ENCODE results near the gene NR6A1.

Gene NR6A1

DNA sequence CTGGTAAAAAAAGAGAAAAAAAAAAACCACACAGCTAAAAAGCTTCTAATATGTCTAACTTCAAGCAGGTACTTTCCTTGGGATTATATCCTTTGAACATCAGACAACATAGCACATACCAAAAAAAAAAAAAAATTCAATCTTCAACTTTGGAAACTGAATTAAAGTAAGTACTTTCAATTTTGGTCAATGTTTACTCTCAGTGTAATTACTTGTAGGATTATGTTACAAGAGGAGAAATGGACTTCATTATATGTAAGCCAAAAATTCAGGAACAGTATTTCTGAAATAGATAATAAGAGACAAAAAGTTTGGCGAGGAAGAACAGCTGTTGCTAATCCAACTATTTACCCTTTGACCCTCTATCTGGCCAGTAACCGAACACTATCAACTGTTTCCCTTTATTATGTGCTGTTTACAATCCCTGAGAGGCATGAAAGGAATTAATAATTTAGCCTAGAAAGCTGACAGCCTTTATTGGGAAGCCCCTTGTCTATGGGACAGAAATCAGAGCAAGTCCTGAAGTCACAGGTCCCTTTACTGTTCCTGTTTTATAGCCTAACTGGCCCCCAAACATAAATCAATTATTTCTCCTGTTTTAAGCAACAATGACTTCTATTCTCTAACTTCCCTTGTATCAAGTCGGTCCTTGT is 46.6 kb downstream of the NR6A1 start:
- DNase-seq (ENCODE audit: low read depth in 2 of 2), result no peak

DNA sequence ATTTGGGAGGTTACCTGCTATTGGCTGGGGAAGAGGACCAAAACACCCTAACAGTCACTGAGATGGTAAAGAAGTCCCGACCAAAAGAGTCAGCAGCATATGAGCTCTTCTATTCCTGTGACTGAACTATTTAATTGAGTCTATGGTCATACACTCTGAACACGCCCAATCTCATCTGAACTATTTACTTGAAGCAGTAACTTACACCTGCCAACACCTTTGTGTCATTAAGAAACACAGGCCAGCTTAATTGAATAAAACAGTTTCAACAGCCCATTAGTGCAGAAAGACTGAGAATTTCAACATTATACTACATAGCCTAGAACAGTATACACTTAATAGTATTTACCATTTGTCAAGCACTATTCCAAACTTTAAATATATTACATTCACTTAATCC is 47.8 kb downstream of the NR6A1 start:
- DNase-seq (ENCODE audit: low read depth in 2 of 2), result no peak

DNA sequence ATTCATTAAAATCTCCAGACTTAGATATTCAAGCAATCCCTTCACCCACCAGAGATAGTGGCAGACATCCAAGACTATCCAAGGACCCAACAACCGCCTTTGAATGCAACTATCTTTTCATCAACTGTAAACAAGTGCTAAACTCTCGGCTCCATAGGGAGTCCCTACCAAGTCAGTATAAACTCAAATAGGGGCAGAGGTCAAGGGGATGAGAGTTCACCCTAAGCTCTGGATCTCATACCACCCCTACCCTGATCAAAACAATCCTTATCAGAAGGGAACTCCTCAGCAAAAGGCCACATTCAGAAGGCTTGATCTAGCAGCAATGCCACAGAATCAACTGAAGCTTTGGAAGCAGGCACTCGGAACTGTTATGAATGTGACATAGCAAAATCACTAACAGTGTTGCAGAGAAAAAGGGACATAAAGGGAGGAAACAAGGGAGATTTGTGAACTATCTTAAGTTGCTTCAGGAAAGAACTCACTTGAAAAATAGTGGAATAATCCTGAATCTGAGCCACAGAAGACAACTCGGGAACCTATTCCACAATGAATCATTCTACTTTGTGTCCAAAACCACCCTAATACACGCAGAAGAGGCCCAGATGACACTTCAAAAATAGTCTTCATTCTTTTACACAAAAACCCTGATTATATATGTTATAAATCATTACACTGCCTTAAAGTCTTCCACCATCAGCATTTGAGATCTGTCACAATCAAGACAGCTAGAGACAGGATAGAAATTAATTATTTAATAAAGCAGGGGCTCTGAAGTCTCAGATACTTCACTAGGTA is 49.8 kb downstream of the NR6A1 start:
- DNase-seq (ENCODE audit: low read depth in 2 of 2), result no peak

DNA sequence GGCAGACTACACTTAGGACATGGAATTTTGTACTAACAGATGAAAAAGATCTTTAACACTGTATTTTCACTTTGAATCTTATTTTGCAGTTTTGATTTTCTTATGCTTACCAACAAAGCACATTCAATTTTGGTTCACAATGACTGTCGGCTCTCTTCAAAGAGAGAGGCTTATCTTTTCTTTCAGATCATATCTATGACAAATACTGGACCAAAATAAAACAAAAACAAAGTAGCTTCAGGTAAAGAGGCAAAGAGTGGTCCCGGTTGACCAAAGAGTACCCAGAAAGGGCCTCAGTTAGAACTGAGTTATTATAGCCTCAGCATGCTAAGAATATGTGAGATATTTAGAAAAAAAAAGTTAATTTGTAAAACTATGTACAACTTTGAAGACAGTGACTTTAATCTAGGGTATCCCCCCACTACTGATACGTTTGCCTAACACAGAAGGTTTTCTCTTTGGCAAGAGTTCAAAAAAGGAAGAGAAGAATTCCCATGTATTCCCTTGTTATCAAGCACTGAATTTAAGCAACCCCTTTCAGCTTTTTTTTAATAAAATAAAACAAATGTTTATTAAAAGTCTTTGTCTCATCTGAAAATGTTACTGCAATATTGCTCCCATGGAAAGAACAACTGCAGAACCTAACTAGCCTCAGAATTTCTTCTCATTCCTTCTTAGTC is 50.5 kb downstream of the NR6A1 start:
- no peak for DNase-seq (ENCODE audit: low read depth in 2 of 2)

DNA sequence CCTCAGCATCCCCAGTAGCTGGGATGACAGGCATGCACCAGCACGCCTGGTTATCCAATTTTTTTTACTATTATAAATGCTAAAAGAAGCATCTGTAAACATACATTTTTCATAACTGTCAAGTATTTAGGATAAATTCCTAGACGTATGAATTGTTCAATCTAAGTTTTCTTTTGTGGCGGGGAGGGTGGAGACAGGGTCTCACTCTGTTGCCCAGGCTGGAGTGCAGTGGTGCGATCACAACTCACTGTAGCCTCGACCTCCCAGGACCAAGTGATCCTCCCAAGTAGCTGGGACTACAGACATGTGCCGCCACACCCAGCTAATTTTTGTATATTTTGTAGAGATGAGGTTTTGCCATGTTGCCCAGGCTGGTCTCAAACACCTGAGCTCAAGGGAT is 52.2 kb downstream of the NR6A1 start:
- DNase-seq (ENCODE audit: low read depth in 2 of 2), result no peak

DNA sequence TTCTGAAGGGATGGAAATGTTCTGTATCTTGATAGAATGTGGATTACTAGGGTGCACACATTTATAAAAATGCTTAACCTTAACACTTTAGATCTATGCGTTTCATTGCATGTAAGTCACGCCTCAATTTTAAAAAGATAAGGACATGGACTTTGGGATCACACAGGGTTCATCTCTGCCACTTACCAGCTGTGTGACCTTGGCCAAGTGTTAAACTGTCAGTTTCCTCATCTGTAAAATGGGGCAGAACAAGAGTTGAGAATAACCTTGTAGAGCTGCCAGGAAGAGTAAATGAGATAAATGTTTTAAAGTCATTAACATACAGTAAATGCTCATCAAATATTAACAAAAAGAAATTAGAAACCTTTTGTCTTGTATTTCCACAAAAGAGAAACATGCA is 53.5 kb downstream of the NR6A1 start:
- DNase-seq (ENCODE audit: low read depth in 2 of 2), result no peak

DNA sequence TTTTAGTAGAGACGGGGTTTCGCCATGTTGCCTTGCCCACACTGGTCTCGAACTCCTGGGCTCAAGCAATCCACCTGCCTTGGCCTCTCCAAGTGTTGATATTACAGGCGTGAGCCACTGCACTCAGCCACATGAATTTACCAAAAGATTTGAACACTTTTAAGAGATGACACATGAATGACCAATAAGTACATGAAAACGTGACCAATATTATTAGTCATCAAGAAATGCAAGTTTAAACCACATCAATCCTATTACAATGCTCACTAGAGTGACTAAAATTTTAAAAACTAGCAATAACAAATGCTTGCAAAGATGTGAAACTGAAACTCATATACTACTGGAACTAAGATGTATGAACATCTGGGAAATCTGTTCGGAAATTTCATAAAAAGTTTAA is 54.3 kb downstream of the NR6A1 start:
- no peak for DNase-seq (ENCODE audit: low read depth in 2 of 2)

DNA sequence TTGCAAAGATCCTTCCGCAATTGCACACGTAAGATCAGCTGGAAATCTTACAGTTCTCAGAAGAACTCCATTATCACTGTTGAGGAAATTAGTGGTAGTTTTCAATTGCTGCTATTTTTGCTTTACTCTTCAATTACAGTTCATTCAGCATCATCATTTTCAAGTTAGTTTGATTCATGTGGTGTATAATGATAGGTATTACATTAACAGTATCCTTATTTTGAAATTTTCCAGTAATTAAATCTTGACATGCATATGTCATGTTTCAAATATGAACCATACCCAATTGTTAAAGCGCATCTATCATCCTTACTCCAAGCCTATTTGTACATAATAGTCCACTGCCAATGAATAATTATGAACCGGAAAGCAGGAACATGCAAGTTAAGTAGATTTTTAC is 60.3 kb downstream of the NR6A1 start:
- no peak for DNase-seq (ENCODE audit: low read depth in 2 of 2)

DNA sequence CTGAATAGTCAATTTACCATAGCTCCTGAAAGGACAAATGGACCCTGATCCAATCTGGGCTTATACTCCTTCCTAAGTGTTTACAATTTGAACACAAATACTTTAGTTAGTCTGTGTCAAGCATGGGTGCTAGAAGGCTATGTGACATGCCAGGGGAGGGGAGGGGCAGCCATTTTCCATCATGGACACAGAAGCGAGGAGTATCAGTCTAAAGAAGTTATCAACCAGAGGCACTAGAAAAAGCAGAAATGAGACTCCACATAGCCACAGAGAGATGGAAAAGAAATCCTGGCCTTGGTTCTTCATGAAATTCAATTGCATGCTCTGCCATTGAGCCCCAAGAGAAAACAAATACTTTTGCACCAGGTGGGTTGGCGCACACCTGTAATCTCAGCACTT is 61.8 kb downstream of the NR6A1 start:
- no peak for DNase-seq (ENCODE audit: low read depth in 2 of 2)

DNA sequence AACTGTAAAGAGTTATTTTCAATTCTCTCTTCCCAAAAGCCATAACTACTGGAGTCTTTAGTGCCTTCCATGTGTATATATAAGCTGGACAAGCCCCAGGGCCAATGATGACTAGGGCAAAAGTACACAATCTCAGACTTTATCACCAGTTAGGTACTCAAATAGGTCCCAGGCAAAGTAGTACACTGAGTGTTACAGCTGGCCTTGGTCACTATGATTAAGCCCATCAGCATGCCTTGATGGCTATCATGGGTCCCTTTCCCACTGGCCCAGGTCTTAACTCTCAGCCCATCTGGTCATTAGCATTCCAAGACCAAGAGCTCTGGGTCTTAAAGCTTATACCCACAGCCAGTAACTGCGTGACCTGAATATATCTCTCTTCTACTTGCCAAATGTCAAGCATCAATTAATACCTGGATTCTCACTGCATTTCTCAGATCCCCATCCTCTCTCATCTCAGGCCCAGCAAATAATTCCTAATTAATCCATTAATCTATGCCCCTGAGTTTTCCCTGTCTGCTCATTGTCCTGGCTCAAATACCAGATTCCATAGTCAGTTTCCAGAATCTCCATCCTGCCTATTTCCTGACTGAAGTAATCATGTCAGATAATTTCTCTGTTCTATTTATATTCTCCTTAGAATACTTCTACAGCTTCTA is 62.3 kb downstream of the NR6A1 start:
- no peak for DNase-seq (ENCODE audit: low read depth in 2 of 2)

DNA sequence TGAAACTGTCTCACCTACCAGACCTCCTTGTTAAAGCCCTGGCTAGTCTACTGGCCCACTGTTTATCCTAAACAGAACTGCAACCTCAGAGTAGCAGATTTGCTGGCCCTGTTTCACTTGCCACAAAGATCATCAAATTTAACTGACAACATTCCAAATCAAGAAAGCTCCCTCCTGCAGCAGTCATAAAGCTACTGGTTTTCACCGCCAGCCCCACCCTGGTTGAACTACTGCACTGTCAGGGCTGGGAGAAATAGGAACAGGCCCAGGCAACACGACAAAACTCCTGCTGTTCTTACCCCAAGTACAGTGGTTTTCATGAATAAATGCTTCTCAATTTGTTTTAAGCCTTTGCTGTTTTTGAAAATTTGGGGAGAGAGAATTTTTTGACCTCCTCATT is 63.0 kb downstream of the NR6A1 start:
- DNase-seq (ENCODE audit: low read depth in 2 of 2), result no peak

DNA sequence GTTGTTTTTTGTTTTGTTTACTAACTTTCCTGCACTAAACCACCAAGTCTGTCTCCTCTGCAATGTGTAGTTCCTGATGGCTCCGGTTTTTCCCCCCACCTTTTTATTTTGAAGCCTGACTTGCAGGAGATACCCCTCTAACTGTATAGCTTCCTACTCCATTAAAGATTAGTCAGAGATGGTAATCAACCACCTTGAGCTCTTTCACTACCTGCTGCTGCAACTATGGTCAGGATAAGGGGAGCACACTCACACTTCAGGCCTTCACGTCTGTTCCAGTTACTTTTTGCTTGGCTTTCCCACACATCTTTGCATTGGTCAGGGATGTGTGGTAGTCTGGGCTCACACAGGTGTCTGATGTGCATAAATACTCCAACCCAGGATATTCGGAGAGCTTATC is 63.4 kb downstream of the NR6A1 start:
- no peak for DNase-seq (ENCODE audit: low read depth in 2 of 2)

DNA sequence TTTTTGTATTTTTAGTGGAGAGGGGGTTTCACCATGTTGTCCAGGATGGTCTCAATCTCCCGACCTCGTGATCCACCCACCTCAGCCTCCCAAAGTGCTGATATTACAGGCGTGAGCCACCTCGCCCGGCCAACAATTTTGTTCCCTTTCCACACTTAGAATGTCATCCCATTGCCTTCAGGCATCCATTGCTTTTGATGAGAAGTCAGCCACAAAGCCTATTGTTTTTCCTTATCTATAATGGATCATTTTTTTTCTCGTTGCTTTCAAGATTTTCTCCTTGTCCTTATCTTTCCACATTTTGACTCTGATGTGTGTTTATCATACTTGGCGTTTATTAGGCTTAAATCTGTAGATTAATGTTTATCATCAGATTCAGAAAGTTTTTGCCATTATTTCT is 64.4 kb downstream of the NR6A1 start:
- no peak for DNase-seq (ENCODE audit: low read depth in 2 of 2)

DNA sequence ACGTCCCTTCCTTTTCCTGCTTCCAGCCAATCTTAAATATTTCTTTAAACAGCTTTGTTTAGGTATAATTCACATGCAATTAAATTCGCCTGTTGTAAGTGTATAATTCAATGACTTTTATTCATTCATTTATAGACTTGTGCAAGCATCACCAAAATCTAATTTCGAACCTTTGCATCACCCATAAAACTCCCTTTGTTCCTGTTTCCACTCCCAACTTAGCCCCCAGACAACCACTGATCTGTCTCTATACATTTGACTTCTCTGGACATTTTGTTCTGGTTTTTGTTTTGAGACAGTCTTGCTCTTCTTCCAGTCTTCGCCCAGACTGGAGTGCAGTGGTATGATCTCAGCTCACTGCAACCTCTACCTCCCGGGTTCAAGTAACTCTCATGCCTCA is 71.5 kb downstream of the NR6A1 start:
- no peak for DNase-seq (ENCODE audit: low read depth in 2 of 2)

DNA sequence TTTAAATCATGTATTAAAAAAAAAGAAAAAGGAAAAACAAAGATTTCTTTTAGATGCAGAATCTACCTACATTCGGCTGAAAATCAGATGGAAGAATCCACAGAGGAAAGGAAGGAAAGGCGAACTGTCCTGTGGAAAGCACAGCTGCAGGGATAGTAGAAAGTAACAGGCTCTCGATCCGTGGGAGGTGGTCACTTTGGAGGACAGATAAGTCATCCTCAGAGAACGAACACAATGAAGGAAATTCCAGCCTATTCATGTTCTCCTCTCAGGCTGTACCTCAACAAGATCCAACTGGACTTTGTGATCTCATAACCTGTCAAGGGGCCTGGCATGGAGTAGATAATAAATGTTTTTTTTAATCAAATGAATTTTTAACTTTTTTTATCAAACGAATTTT is 72.8 kb downstream of the NR6A1 start:
- DNase-seq (ENCODE audit: low read depth in 2 of 2), result no peak

DNA sequence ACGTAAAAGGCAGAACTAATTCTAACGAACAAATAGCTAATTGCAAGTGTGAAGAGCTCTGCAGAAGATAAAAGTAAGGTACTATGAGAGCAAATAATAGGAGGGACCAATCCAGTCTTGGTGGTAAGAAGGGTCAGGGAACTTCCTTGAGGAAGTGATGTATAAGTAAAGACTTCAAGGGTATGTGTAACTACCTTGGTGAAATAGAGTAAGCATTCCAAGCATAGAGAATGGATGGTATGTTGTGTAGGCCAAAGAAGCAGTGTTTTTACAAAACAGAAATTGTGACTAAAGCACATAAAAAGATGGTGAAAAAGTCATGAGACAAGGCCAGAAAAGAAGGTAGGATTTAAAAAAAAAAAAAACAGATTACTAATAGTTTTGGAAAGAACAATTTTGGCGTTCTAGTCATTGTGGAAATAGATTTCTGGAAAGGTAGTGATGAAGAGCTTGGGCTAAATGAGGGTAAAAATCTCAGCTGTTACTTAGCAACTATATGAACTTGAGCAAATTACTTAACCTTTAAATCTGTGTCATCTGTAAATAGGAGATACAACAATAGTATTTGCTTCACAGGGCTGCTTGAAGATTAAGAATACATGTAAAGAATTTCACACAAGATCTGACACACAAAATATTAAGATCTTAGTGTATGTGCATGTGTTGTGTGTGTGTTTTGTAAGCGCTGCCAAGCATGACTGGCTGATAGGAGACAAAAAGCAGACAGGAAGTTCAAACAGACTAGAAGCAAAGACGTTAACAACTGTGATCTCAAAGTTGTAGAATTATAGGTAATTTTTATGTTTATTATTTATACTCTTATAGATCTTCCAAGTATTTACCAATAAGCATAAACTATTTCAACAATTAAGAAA is 73.5 kb downstream of the NR6A1 start:
- DNase-seq (ENCODE audit: low read depth in 2 of 2), result no peak

DNA sequence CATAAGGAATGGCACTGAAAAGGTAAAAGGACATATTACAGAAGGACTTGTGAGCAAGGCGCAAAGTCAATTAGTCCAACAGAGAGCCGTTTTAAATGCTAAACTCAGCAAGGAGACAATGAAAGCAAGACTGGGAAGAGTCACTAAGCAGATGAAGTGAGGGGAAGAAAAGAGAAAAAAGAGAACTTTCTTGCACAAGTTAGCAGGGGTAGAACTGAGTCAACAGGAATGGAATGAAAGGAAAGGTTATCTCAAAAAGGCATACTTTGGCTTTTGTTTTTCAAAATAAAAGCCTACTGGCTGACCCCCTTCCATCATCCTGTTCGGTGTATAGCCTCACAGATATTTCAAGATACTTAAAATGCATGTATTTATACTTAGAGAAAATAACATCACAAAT is 75.0 kb downstream of the NR6A1 start:
- DNase-seq (ENCODE audit: low read depth in 2 of 2), result no peak

DNA sequence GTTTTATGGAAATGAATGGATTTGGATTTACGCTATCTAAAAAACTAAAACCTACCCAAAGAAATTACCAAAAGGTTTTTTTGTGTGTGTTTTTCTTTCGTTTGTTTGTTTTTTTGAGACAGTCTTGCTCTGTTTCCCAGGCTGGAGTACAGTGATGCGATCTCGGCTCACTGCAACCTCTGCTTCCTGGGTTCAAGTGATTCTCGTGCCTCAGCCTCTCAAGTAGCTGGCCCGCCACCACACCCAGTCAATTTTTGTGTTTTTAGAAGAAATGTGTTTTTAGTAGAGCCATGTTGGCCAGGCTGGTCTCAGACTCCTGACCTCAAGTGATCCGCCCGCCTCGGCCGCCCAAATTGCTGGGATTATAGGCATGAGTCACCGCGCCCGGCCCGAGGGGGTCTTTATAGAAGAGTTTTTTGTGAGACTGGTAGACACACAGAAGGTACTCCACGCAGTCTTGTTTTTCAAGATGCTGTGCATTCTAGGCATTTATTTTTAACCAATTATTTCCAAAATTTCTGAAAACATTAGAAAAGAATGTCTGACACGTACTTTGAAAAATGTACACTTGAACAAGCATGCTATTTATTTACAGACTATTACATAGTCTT is 75.7 kb downstream of the NR6A1 start:
- DNase-seq (ENCODE audit: low read depth in 2 of 2), result no peak

DNA sequence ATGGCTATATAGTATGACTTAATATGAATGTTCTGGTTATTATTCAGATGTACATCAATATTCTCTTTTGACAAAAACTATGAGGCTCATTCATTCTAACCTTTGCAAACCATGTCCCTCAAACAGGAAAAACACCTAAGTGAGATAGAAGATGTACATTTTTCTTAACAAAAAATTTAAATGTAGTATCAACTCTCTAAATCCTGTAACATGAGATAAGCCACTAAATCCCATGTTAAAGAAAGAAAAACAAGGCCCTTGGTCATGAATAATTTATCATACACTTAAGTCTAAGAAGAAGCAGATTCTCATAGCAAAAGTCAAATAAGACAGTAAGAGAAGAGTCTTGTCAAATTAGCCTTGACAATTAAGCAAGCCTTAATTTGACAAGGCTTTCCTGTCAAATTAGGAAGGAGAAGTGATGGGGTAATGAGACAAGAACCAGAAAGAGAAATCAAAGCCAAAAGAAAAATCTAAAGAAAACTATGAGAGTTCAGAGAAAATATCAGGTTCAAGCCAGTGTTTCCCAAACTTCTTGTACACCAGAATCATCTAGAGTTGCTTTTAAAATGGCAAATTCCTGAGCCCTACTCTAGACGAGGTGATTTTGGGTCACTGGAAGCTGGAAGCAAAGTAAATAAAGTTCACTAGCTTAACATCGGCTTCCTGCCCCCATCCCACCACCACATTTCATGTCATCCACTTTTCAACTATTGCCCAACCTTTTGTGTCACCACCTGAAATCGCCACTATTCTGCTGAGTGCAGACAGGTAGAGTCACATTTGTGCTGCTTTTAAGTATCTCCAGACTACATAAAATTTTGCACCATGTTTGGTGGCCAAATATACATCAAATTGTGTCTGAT is 76.5 kb downstream of the NR6A1 start:
- DNase-seq (ENCODE audit: low read depth in 2 of 2), result no peak

DNA sequence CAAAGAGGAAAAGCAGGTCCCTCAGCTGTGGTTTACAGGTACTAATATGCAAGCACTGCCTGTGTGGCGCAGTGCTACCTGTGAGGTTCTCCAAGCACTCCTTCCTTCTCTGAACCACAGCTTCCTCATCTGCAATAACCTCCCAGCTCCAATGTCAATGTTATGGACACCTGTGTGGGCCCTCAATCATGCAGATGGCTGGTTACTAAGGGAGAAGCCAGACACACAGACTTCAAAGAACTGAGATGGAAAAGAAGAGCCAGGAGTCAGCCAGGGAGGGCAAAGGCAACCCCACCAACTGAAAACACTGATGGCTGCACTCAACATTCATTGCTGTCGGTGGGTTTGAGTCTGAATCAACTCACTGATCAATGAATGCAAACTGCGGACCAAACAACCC is 77.7 kb downstream of the NR6A1 start:
- DNase-seq (ENCODE audit: low read depth in 2 of 2), result no peak
